Thyroid gland (tissue), 4 donors: Measurements from ENCODE around the gene ZNF330. TPM values are rescaled to one million over a fixed set of nuclear protein-coding genes. Genes with fewer than 3 reads are reported as not detected.
A peak's percentile ranks its signal among the peaks of the same experiment; 100 is the strongest.

Experiments
- DNase-seq, 2 donors: peaks; one replicate each; pipeline ENCODE4 v3.0.0-alpha.2; 2019
- H3K27ac ChIP-seq, 3 donors: fragments of 200-600 bp; sonication (generic); 1 replicate in 2 of 3; 2 replicates in 1 of 3; pipeline ENCODE4 v1.5.1; 2016 to 2019; ENCODE audit warnings: mild to moderate bottlenecking in 1 of 3, moderate library complexity in 1 of 3
- H3K27me3 ChIP-seq: fragments of 200-600 bp; sonication (generic); one replicate; pipeline ENCODE4 v1.5.1; 2019
- H3K36me3 ChIP-seq, 2 donors: fragments of 200-600 bp; sonication (generic); one replicate each; pipeline ENCODE4 v1.5.1; 2016 to 2019
- H3K4me1 ChIP-seq, 2 donors: fragments of 200-600 bp; sonication (generic); one replicate each; pipeline ENCODE4 v1.5.1; 2017 to 2019
- H3K4me3 ChIP-seq, 3 donors: fragments of 200-600 bp; sonication (generic); replicated peaks in 1 of 3; 1 replicate in 2 of 3; 2 replicates in 1 of 3; pipeline ENCODE4 v1.5.1; 2016; ENCODE audit warnings: mild to moderate bottlenecking in 1 of 3
- H3K9me3 ChIP-seq: fragments of 200-600 bp; sonication (generic); one replicate; pipeline ENCODE4 v1.5.1; 2017
- CTCF ChIP-seq, 6 experiments: fragments of 200-600 bp in 3 of 6; fragments of 450-650 bp in 3 of 6; sonication (generic) in 3 of 6; IDR thresholded peaks; one replicate each; pipeline ENCODE4 v1.5.1; 2016 to 2019; ENCODE audit warnings: antibody characterized with exemption in 6 of 6, mild to moderate bottlenecking in 2 of 6, inconsistent platforms in 1 of 6, moderate library complexity in 1 of 6
- POLR2A ChIP-seq, 2 donors: fragments of 450-650 bp; IDR thresholded peaks; one replicate each; pipeline ENCODE4 v1.6.1; 2017; ENCODE audit warnings: antibody characterized with exemption in 2 of 2, mild to moderate bottlenecking in 2 of 2, moderate library complexity in 1 of 2
- WGBS, 2 donors: methylation state at CpG; one replicate each; pipeline ENCODE4 v1.1.5; 2017; 5-methylcytosine and 5-hydroxymethylcytosine counted together
- intact Hi-C: fragments of 100-400 bp; cut with DNase I; formaldehyde crosslinking; loops from one replicate; pipeline ENCODE4 v1.15.1; 2023
- total RNA-seq, 4 donors: library from RNA; depleted of rRNA; stranded (reverse); fragments of >200 nt; gene quantifications; one replicate each; pipeline ENCODE4 v1.2.3, GENCODE V29; 2016

ZNF330 gene
- total RNA-seq, result 10 to 100 TPM; 42.7 to 57.9 (median 46.4) TPM

- H3K27ac ChIP-seq, result peak within 1 kb of the TSS; percentile 96 to 98 (median 96)
- H3K4me1 ChIP-seq, result peaks cover 0 to 5% of the 10 kb centered on the region in 2 donors
- 0 to 1% methylated on average over 35 to 55 of the region's 57 CpGs for WGBS, 2 donors
- peak; percentile 84 to 88 for DNase-seq
- no peaks in the 10 kb centered on the region for H3K9me3 ChIP-seq
- H3K27me3 ChIP-seq, result no peaks in the 10 kb centered on the region
- peak within 1 kb of the TSS; percentile 89 to 99 (median 93) for H3K4me3 ChIP-seq
- H3K36me3 ChIP-seq, result peaks cover 0 to 4% of the 10 kb centered on the region in 2 donors
- intact Hi-C loops, result no loop called here
- TF ChIP-seq CTCF (IDR thresholded peaks at IDR 0.05) (peak in 1 of 6 experiments; percentile 26), POLR2A (IDR thresholded peaks at IDR 0.05) (peak; percentile 86 to 94)
Measured at GRCh38 chr4:141220691-141221659, at the start of gene ZNF330. TSS of gene ZNF330 (plus strand) at chr4:141220895. CDS start at chr4:141222372, 1,477 bp downstream.

GRCh38 chr4:141174457-141174856 is 46.2 kb upstream of the ZNF330 start:
- Histone ChIP-seq H3K4me1 (no peaks in the 10 kb centered on the region), H3K36me3 (no peaks in the 10 kb centered on the region), H3K27ac (no peak overlapping the region), H3K4me3 (no peak overlapping the region), H3K9me3 (no peaks in the 10 kb centered on the region), H3K27me3 (no peaks in the 10 kb centered on the region)
- no peak for DNase-seq
- intact Hi-C loops, result no loop called here
- TF ChIP-seq POLR2A (IDR thresholded peaks at IDR 0.05) (no peak), CTCF (IDR thresholded peaks at IDR 0.05) (no peak)
- 57 to 70% methylated on average over 1 of the region's 1 CpG for WGBS, 2 donors

GRCh38 chr4:141177171-141177570 is 43.5 kb upstream of the ZNF330 start:
- intact Hi-C loops, result no loop called here
- 42 to 56% methylated on average over 1 of the region's 1 CpG for WGBS, 2 donors
- TF ChIP-seq POLR2A (IDR thresholded peaks at IDR 0.05), result no peak
- TF ChIP-seq CTCF (IDR thresholded peaks at IDR 0.05), result no peak
- no peaks in the 10 kb centered on the region for H3K27me3 ChIP-seq
- H3K36me3 ChIP-seq, result no peaks in the 10 kb centered on the region
- H3K9me3 ChIP-seq, result no peaks in the 10 kb centered on the region
- H3K27ac ChIP-seq, result no peak overlapping the region
- DNase-seq, result no peak
- H3K4me3 ChIP-seq, result no peak overlapping the region
- H3K4me1 ChIP-seq, result peaks cover 0 to 4% of the 10 kb centered on the region in 2 donors

GRCh38 chr4:141179474-141180373 is 41.0 kb upstream of the ZNF330 start:
- peaks cover 0 to 4% of the 10 kb centered on the region in 2 donors for H3K4me1 ChIP-seq
- no peak overlapping the region for H3K4me3 ChIP-seq
- no peaks in the 10 kb centered on the region for H3K36me3 ChIP-seq
- 57 to 65% methylated on average over 8 of the region's 8 CpGs for WGBS, 2 donors
- H3K9me3 ChIP-seq, result no peaks in the 10 kb centered on the region
- no peaks in the 10 kb centered on the region for H3K27me3 ChIP-seq
- intact Hi-C loops, result no loop called here
- no peak for TF ChIP-seq POLR2A (IDR thresholded peaks at IDR 0.05)
- TF ChIP-seq CTCF (IDR thresholded peaks at IDR 0.05), result no peak
- H3K27ac ChIP-seq, result no peak overlapping the region
- no peak for DNase-seq
